Peyer's patch (tissue), 4 donors: ENCODE measurements around the gene TEKT5. TPM values are rescaled to one million over a fixed set of nuclear protein-coding genes. Genes with fewer than 3 reads are reported as not detected.
A peak's percentile ranks its signal among the peaks of the same experiment; 100 is the strongest.
"Not testable (repeated sequence)": the region's sequence is repeated elsewhere in the genome, so short reads cannot be mapped to it uniquely, and the experiment has no call there.

Source experiments
- DNase-seq, 3 donors: peaks; one replicate each; pipeline ENCODE4 v3.0.0-alpha.2; 2017 to 2019
- H3K27ac ChIP-seq, 4 donors: fragments of 200-600 bp; sonication (generic); one replicate each; pipeline ENCODE4 v1.5.1; 2016 to 2019
- H3K27me3 ChIP-seq, 2 donors: fragments of 200-600 bp; sonication (generic); one replicate each; pipeline ENCODE4 v1.5.1; 2019
- H3K36me3 ChIP-seq, 3 donors: fragments of 200-600 bp; sonication (generic); one replicate each; pipeline ENCODE4 v1.5.1; 2016 to 2019
- H3K4me1 ChIP-seq, 4 donors: fragments of 200-600 bp; sonication (generic); one replicate each; pipeline ENCODE4 v1.5.1; 2016 to 2019
- H3K4me3 ChIP-seq, 4 donors: fragments of 200-600 bp; sonication (generic); 1 replicate in 3 of 4; 2 replicates in 1 of 4; pipeline ENCODE4 v1.5.1; 2016 to 2019; ENCODE audit warnings: mild to moderate bottlenecking in 1 of 4
- H3K9me3 ChIP-seq, 4 donors: fragments of 200-600 bp; sonication (generic); one replicate each; pipeline ENCODE4 v1.5.1; 2016 to 2019; ENCODE audit warnings: mild to moderate bottlenecking in 1 of 4
- POLR2A ChIP-seq, 2 donors: fragments of 450-650 bp; IDR thresholded peaks; one replicate each; pipeline ENCODE4 v1.5.1; 2017; ENCODE audit warnings: antibody characterized with exemption in 2 of 2, mild to moderate bottlenecking in 2 of 2, moderate library complexity in 2 of 2
- total RNA-seq, 4 donors: library from RNA; depleted of rRNA; stranded (reverse); fragments of >200 nt; gene quantifications; one replicate each; pipeline ENCODE4 v1.1.0, GENCODE V29; 2016
- TF ChIP-seq, protein P1 (sequence below), 6 experiments: fragments of 450-650 bp in 4 of 6; fragments of 200-600 bp in 2 of 6; sonication (generic) in 1 of 6; IDR thresholded peaks; one replicate each; pipeline ENCODE4 v1.5.1; 2017 to 2019; ENCODE audit warnings: antibody characterized with exemption in 6 of 6, mild to moderate bottlenecking in 3 of 6, moderate library complexity in 1 of 6

TEKT5 gene
- total RNA-seq, 4 donors from 2014 or later, result 2.0 TPM; not detected in 3

DNA sequence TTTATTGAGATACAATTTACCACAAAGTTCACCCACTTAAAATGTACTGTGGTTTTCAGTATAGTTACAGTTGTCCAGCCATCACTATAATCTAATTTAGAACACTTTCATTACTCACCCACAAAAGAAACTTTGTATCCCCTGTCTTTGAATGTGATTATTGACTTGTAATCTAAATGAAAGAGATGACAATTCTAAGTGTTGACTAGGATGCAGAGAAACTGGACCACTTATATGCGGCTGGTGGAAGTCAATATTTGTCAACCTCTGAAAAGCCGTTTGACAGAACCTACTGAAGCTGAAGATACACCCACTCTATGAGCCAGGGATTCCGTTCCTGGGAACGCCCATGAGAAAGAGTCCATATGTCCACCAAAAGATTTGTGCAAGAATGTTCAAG, 36.8 kb downstream of the TEKT5 start:
- Histone ChIP-seq H3K4me3 (no peak overlapping the region), H3K9me3 (no peaks in the 10 kb centered on the region), H3K4me1 (no peaks in the 10 kb centered on the region), H3K27me3 (no peaks in the 10 kb centered on the region), H3K27ac (no peak overlapping the region), H3K36me3 (no peaks in the 10 kb centered on the region)
- TF ChIP-seq POLR2A (IDR thresholded peaks at IDR 0.05), result no peak
- TF ChIP-seq, protein P1, sequence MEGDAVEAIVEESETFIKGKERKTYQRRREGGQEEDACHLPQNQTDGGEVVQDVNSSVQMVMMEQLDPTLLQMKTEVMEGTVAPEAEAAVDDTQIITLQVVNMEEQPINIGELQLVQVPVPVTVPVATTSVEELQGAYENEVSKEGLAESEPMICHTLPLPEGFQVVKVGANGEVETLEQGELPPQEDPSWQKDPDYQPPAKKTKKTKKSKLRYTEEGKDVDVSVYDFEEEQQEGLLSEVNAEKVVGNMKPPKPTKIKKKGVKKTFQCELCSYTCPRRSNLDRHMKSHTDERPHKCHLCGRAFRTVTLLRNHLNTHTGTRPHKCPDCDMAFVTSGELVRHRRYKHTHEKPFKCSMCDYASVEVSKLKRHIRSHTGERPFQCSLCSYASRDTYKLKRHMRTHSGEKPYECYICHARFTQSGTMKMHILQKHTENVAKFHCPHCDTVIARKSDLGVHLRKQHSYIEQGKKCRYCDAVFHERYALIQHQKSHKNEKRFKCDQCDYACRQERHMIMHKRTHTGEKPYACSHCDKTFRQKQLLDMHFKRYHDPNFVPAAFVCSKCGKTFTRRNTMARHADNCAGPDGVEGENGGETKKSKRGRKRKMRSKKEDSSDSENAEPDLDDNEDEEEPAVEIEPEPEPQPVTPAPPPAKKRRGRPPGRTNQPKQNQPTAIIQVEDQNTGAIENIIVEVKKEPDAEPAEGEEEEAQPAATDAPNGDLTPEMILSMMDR (IDR thresholded peaks at IDR 0.05), result no peak
- no peak for DNase-seq

DNA sequence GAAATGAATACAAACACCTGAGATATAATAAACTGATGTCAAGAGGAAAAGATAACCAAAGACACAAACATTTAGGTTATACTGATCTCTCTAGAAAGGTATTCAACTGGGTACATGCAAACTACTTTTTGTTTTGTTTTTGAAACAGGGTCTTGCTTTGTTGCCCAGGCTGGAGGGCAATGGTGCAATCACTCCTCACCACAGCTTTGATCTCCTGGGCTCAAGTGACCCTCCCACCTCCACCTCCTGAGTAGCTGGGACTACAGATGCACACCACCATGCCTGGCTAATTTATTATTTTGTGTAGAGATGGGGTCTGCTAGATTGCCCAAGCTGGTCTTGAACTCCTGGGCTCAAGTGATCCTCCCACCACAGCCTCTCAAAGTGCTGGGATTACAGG, 38.1 kb downstream of the TEKT5 start:
- Histone ChIP-seq H3K36me3 (no peaks in the 10 kb centered on the region), H3K4me3 (no peak overlapping the region), H3K9me3 (no peaks in the 10 kb centered on the region), H3K27me3 (no peaks in the 10 kb centered on the region), H3K27ac (no peak overlapping the region), H3K4me1 (no peaks in the 10 kb centered on the region)
- DNase-seq, result no peak
- no peak for TF ChIP-seq POLR2A (IDR thresholded peaks at IDR 0.05)
- TF ChIP-seq, protein P1 (IDR thresholded peaks at IDR 0.05), result no peak

DNA sequence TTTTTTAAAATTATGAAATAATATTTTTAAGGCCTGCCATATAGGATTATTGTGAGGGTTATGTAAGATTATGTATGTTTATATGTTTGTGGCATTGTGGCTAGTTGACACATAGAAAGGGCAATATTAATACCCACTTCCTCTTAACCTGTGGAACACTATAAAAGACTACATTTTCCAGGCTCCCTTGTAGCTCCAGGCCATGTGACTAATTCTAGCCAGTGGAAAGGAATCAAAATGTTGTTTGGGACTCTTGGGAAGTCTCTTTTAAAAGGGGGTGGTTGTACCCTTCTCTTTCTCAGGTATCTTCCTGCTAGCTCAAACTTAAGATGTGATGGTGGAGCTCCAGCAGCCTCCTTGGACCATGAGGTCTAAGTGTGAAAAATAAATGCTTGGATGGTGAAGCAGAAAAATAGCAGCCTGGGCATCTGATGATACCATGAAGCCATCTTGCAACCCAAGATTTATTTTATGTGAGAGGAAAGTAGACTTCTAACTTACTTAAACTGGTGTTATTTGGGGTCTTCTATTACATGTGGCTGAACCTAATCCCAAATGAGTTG, 39.2 kb downstream of the TEKT5 start:
- Histone ChIP-seq H3K27ac (no peak overlapping the region), H3K36me3 (no peaks in the 10 kb centered on the region), H3K4me1 (no peaks in the 10 kb centered on the region), H3K4me3 (no peak overlapping the region), H3K27me3 (no peaks in the 10 kb centered on the region), H3K9me3 (no peaks in the 10 kb centered on the region)
- DNase-seq, result no peak
- no peak for TF ChIP-seq POLR2A (IDR thresholded peaks at IDR 0.05)
- TF ChIP-seq, protein P1 (IDR thresholded peaks at IDR 0.05), result no peak

DNA sequence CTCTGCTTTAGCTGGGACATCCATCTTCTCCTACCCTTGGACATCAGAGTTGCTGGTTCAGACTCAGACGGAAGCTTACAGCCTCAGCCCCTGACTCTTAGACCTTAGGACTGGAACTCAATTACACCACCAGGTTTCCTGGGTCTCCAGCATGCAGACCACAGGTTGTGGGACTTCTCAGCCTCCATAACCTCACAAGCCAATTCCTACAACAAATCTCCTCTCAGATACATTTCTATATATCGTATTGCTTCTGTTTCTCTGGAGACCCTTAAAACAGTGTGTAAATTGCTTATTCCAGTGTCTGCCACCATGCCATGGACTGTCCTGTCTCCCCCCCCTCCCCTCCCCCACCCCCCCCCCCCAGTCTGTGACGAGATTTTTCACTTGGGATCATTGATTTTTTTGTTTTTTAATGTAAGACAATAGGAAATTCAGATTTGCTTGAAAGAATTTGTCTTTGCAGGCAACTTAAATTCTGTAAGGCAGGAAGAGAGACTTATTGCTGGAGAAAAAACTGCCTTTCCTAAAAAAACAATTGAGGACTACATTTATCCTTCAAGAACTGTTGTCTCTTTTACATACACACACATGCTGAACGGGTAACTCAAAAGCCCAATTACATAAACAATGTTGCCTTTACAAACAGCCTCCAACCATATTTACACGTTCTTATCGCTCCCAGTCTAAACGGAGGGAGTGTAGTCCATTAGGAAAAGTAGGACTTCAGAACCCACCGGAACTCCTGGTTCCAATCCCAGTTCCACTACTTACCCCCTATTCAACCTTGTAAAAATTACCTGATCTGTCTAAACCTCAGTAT, 39.9 kb downstream of the TEKT5 start:
- Histone ChIP-seq H3K36me3 (no peaks in the 10 kb centered on the region), H3K27me3 (no peaks in the 10 kb centered on the region), H3K27ac (no peak overlapping the region), H3K4me1 (no peaks in the 10 kb centered on the region), H3K4me3 (no peak overlapping the region), H3K9me3 (no peaks in the 10 kb centered on the region)
- no peak for DNase-seq
- no peak for TF ChIP-seq POLR2A (IDR thresholded peaks at IDR 0.05)
- TF ChIP-seq, protein P1 (IDR thresholded peaks at IDR 0.05), result no peak

DNA sequence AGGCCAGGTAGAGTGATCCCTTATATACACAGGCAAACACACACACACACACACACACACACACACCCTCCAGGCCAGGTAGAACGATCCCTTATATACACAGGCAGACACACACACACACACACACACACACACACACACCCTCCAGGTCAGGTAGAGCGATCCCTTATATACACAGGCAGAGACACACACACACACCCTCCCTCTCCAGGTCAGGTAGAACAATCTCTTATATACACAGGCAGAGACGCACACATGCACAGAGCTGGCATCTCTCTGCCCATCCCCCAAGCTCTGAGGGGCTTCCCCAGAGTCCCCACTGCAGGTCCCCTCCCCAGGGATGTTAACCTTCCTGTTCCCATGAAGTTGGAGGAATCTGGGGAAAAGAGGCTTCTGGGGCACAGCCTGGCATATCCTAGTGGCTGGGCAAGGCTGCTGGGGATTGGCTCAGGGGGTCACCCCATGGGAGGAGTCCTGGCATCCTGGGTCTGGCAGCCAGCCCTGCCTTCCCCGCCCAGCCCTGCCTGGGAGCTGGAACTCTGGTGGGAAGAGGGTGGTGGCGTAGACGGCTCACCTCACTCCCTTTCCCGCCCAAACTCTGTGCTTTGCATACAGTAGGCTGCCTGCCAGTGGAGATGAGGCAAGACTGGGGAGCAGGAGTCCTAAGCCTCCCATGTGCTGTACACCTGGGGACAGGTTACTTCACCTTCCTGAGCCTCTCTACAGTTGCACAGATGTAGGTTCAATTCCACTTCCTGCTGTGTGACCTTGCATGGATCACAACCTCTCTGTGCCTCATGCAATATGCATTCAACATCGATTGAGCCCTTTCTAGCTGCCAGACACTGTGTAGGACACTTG, 41.8 kb downstream of the TEKT5 start:
- H3K9me3 ChIP-seq, result no peaks in the 10 kb centered on the region
- peaks cover 0 to 6% (median 0%) of the 10 kb centered on the region in 4 donors for H3K4me1 ChIP-seq
- H3K27ac ChIP-seq, result peak overlapping the region in 2 of 4 donors; percentile 57 to 66
- TF ChIP-seq, protein P1 (IDR thresholded peaks at IDR 0.05), result no peak
- peak in 1 of 2 donors; percentile 17 for TF ChIP-seq POLR2A (IDR thresholded peaks at IDR 0.05)
- peak in 2 of 3 donors; percentile 61 to 82 for DNase-seq
- no peaks in the 10 kb centered on the region for H3K27me3 ChIP-seq
- no peaks in the 10 kb centered on the region for H3K36me3 ChIP-seq
- H3K4me3 ChIP-seq, result no peak overlapping the region

DNA sequence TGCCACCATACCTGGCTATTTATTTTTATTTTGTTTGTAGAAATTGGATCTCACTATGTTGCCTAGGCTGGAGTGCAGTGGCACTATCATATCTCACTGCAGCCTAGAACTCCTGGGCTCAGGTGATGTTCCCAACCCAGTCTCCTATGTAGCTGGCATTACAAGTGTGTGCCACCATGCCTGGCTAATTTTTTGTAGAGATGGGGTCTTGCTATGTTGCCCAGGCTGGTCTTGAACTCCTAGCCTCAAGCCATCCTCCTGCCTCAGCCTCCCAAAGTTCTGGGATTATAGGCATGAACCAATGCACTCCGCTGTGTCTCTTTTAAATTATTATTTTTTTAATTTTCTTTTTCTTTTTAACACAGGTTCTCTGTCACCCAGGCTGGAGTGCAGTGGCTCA, 45.6 kb downstream of the TEKT5 start:
- H3K27me3 ChIP-seq, H3K4me1 ChIP-seq, H3K27ac ChIP-seq, H3K36me3 ChIP-seq, DNase-seq, H3K4me3 ChIP-seq, H3K9me3 ChIP-seq: not testable (repeated sequence)
